ENCODE measurements around the gene RPS25.
"Not testable (repeated sequence)": the region's sequence is repeated elsewhere in the genome, so short reads cannot be mapped to it uniquely, and the experiment has no call there.

Gene RPS25

DNA sequence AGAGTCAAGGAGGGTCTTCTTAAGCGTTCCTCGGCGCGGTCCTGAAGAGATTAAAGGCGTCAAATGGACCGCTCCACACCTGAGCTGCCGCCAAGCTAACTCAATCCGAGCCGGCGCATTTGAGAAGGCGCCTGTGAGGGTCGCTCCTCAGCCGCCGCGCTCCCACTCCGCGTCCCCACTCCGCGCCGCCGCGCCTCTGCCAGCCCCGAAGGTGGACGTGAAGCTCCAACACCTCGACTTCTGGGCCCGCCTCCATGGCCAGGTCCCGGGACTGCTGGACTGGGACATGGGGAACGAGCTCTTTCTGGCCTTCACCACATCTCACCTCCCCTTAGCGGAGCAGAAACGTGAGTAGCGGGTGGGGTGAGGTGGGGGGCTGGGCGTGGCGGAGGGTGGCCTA is 46.5 kb downstream of the RPS25 start, which contains the start of gene FOXR1:
TSS of gene FOXR1 (plus strand) at position 116 of the 400 bp plus-strand sequence. CDS start at position 287, 171 bp downstream.
- DNase-seq (ENCODE audit: low read depth, low spot score), result no peak

DNA sequence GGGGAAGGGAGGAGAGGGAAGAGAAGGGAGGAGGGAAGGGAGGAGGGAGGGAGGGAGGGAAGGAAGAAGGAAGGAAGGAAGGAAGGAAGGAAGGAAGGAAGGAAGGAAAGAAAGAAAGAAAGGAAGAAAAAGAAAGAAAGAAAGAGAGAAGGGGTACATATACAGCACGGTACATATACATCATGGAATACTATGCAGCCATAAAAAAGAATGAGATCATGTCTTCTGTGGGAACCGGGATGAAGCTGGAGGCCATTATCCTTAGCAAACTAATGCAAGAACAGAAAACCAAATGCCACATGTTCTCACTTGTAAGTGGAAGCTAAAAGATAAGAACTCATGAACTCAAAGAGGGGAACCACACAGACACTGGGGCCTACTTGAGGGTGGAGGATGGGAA is 48.6 kb downstream of the RPS25 start:
- not testable (repeated sequence) for DNase-seq (ENCODE audit: low read depth, low spot score)

Data from activated naive CD8-positive, alpha-beta T cell treated with anti-CD3 and anti-CD28 coated beads, Interleukin-2, amount 50 U/mL, for 16 hours (primary cell).